Glutamatergic neuron (in vitro differentiated cells): ENCODE data around the gene GYG1. TPM values are rescaled to one million over a fixed set of nuclear protein-coding genes. Genes with fewer than 3 reads are reported as not detected.

Experiments used
- DNase-seq: peaks from one replicate; pipeline ENCODE4 v3.0.0; 2022
- H3K27ac Mint-ChIP-seq: one replicate; pipeline ENCODE4 v1.8.0; 2020; ENCODE audit warnings: mild to moderate bottlenecking, mixed read lengths, inconsistent platforms; ENCODE audit not compliant: unreplicated experiment
- H3K27me3 Mint-ChIP-seq: one replicate; pipeline ENCODE4 v1.8.0; 2020; ENCODE audit warnings: mild to moderate bottlenecking, moderate library complexity, mixed read lengths, inconsistent platforms; ENCODE audit not compliant: unreplicated experiment
- H3K36me3 Mint-ChIP-seq: one replicate; pipeline ENCODE4 v1.8.0; 2020; ENCODE audit warnings: mild to moderate bottlenecking, mixed read lengths, inconsistent platforms; ENCODE audit not compliant: unreplicated experiment
- H3K4me1 Mint-ChIP-seq: one replicate; pipeline ENCODE4 v1.8.0; 2020; ENCODE audit warnings: mild to moderate bottlenecking, low read depth, mixed read lengths, inconsistent platforms; ENCODE audit not compliant: unreplicated experiment
- H3K4me3 Mint-ChIP-seq: one replicate; pipeline ENCODE4 v1.8.0; 2020; ENCODE audit warnings: mild to moderate bottlenecking, mixed read lengths, inconsistent platforms; ENCODE audit not compliant: unreplicated experiment
- H3K9me3 Mint-ChIP-seq: one replicate; pipeline ENCODE4 v1.8.0; 2020; ENCODE audit warnings: mild to moderate bottlenecking, moderate library complexity, mixed read lengths, inconsistent platforms; ENCODE audit not compliant: unreplicated experiment
- long read RNA-seq: library from polyadenylated mRNA; unstranded; transcript quantifications from one replicate; pipeline ENCODE4 v2.0.0, GENCODE V29; 2020; ENCODE audit not compliant: unreplicated experiment
- total RNA-seq: library from RNA; stranded (reverse); fragmentation: NEBNext Ultra II Directional; extraction: Animal tissue kit (Norgen Biotek cat#: 25700); gene quantifications from one replicate; pipeline ENCODE4 v1.2.1, GENCODE V29; 2021; ENCODE audit not compliant: unreplicated experiment
- TF ChIP-seq, protein P1 (sequence below): fragments of 200-600 bp; sonication (generic); IDR thresholded peaks from one replicate; pipeline ENCODE4 v1.5.0; 2021; ENCODE audit not compliant: partially characterized antibody, unreplicated experiment

The GYG1 gene
- total RNA-seq = 27.3 TPM
- long read RNA-seq, transcript GYG1-202 (8 exons, 2,052 nt) = major isoform, 22 of 42 reads
- long read RNA-seq, transcript GYG1-201 (7 exons, 1,890 nt) = minor isoform, 13 of 42 reads
- long read RNA-seq, partial matches to known transcripts = 2 of 42 reads
- long read RNA-seq, other reads (novel, unspliced or antisense) = 4 of 42 reads

DNA sequence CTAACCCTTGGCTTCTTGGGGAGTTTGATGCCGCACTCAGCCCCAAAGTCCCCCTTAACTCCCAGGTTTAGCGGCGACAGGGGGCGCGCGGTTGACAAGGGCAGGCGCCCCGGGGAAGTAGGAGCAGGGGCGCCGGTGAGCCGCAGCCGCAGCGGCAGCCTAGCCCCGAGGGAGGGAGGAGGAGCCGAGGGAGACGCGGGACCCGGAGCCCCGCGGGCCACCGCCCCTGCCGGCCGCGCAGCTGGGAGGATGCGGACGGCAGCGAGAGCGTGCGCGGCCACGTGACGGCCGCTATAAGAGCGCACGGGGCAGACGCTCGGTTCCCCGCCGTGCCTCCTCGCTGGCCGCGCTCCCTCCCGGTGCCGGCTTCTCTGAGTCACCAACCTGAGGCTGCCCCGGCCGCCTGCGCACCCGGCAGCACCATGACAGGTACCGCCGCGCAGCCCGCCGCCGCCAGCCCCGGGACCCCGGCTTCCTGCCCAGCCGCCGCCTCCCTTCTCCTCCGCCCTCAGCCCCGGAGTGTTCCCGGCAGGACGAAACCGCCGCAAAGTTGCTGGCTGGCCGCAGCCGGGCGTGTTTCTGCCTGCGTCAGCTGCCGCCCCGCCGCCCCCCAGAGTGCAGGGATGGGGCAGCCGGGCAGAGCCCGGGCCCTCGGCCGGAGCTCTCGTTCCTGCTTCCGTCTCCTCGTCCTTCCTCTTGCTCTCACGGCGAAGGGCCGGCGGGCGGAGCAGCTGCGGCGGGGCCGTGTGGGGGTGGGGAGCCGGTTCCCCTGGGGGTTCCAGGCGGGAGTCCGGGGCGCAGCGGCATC is at the start of gene GYG1:
Gene GYG1 (plus strand): TSS at position 322 of the 808 bp plus-strand sequence. CDS start 101 bp downstream, at position 423.
- peaks cover 3% of the 10 kb centered on the region for H3K4me1 Mint-ChIP-seq
- H3K27me3 Mint-ChIP-seq = peaks cover 2% of the 10 kb centered on the region
- DNase-seq = peak; percentile 73
- H3K27ac Mint-ChIP-seq = peak within 1 kb of the TSS; percentile 81
- H3K9me3 Mint-ChIP-seq = peaks cover 7% of the 10 kb centered on the region
- no peaks in the 10 kb centered on the region for H3K36me3 Mint-ChIP-seq
- TF ChIP-seq, protein P1, sequence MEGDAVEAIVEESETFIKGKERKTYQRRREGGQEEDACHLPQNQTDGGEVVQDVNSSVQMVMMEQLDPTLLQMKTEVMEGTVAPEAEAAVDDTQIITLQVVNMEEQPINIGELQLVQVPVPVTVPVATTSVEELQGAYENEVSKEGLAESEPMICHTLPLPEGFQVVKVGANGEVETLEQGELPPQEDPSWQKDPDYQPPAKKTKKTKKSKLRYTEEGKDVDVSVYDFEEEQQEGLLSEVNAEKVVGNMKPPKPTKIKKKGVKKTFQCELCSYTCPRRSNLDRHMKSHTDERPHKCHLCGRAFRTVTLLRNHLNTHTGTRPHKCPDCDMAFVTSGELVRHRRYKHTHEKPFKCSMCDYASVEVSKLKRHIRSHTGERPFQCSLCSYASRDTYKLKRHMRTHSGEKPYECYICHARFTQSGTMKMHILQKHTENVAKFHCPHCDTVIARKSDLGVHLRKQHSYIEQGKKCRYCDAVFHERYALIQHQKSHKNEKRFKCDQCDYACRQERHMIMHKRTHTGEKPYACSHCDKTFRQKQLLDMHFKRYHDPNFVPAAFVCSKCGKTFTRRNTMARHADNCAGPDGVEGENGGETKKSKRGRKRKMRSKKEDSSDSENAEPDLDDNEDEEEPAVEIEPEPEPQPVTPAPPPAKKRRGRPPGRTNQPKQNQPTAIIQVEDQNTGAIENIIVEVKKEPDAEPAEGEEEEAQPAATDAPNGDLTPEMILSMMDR = no peak
- H3K4me3 Mint-ChIP-seq = peak within 1 kb of the TSS; percentile 87

DNA sequence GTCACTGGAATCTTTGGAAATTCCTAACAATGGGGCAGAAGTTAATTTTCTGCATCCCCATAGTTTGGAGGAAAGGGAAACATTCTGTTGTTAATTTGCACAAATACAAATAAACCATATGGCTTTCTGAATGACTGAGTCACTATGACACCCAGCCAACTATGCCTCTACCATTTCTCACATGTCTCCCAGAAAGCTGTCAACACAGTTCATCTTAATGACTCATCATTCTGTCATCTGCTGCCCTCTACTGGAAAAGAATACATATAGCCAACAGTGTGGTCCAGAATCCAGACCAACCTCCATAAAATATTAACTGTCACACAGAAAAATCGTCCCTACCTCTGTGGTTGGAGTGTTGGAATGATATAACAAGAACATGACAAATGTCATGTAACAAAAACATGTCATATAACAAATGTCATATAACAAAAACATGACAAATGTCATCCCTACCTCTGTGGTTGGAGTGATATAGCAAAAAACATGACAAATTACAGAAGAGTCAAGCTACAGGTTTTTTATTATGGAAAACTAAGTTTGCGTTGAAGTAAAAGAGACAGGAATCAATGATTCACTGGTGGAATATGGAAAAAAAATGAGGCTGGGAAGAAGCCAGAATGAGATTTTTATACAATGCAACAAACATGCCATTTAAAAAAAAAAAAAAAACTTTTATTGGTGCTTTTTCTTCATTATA is 47.7 kb upstream of the GYG1 start:
- Mint-ChIP-seq H3K27me3 (no peaks in the 10 kb centered on the region), H3K27ac (no peak overlapping the region), H3K4me1 (no peaks in the 10 kb centered on the region), H3K36me3 (no peaks in the 10 kb centered on the region), H3K9me3 (no peaks in the 10 kb centered on the region), H3K4me3 (no peak overlapping the region)
- TF ChIP-seq, protein P1 = peak; percentile 80
- no peak for DNase-seq

DNA sequence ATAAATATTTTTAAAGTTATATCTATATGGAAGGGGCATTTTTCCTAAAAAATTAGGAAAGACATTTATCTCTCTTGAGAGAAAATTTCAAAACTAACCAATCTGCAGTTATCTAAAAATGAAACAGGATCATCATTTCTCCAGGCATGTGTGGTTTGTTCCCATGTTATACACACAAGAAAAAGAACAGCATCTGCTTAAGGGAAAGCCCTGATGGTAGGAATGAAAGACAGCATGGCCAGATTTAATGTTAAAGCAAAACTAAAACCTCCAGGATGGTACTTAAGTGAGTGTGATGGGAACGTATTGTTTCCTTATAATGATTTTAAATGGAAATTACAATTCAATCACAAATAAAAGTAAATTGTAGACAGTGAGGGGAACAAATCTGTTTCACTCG is 46.2 kb upstream of the GYG1 start:
- no peaks in the 10 kb centered on the region for H3K4me1 Mint-ChIP-seq
- no peak overlapping the region for H3K4me3 Mint-ChIP-seq
- no peaks in the 10 kb centered on the region for H3K36me3 Mint-ChIP-seq
- TF ChIP-seq, protein P1 = no peak
- no peaks in the 10 kb centered on the region for H3K27me3 Mint-ChIP-seq
- no peak for DNase-seq
- H3K27ac Mint-ChIP-seq = no peak overlapping the region
- H3K9me3 Mint-ChIP-seq = no peaks in the 10 kb centered on the region

DNA sequence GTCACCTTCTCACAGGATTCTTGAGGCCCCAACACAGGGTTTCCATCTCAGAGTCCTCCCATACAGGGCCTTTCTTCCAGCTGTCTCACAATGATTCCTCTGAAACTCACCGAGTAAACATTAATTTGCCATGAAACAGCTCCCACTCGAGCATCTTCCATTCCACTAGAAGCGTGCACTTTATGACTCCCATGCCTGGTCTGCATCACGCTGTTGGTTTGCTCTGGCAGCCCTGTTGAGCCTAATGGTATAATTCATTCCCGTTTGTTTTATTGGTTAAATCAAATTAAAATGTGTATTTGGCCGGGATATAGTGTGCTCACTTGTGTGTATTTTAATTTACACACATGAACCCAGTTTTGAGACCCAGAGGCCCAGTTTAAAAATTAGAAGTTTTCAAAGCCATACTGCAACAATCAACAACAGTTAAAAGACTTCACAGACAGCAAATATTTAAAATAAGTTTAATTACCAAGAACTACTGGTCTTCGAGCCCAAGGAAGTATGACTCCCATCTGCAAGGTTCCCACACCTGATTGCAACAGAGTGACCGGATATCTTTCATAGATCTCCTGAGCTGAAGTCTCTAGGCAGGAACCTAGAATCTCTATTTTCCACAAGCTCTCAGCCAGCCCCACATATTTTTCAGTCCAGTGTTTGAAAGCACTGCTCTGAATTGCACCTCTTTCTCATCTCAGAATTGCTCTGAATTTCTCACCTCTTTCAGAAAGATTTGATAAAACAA is 42.3 kb upstream of the GYG1 start:
- DNase-seq = no peak
- Mint-ChIP-seq H3K36me3 (no peaks in the 10 kb centered on the region), H3K9me3 (no peaks in the 10 kb centered on the region), H3K27me3 (no peaks in the 10 kb centered on the region), H3K27ac (no peak overlapping the region), H3K4me1 (no peaks in the 10 kb centered on the region), H3K4me3 (no peak overlapping the region)
- TF ChIP-seq, protein P1 = no peak
